ENCODE data around the gene RASA4B.
"Not testable (repeated sequence)": the region's sequence is repeated elsewhere in the genome, so short reads cannot be mapped to it uniquely, and the experiment has no call there.

- TF ChIP-seq EP300, POLR2A, CTCF (IDR thresholded peaks at IDR 0.05): not testable (repeated sequence)
Measured at GRCh38 chr7:102511860-102512522, 5.6 kb downstream of the RASA4B start.

Data from tibial nerve (tissue), 4 donors.